Endothelial cell of hepatic sinusoid (primary cell): ENCODE results near the gene RNF14.
"Not testable (repeated sequence)": the region's sequence is repeated elsewhere in the genome, so short reads cannot be mapped to it uniquely, and the experiment has no call there.

Source experiments
- in situ Hi-C: cut with HindIII; loops from 2 replicates; pipeline ENCODE4 v1.10.0; 2017; ENCODE audit warnings: low sequenced_read_pairs

Gene RNF14

GRCh38 chr5:141968914-141969608, at the start of gene RNF14:
Gene RNF14, plus strand, starts transcription at chr5:141969105. Its CDS starts 4,484 bp downstream, at chr5:141973589.
- in situ Hi-C loops: no loop called here

GRCh38 chr5:141919218-141920119, 49.4 kb upstream of the RNF14 start:
- in situ Hi-C loops: no loop called here

- in situ Hi-C loops: no loop called here
Measured at GRCh38 chr5:141920771-141921170, 48.1 kb upstream of the RNF14 start.

GRCh38 chr5:141922827-141923447, 46.0 kb upstream of the RNF14 start:
- in situ Hi-C loops: not testable (repeated sequence)

GRCh38 chr5:141923448-141924313, 45.2 kb upstream of the RNF14 start, which contains the start of gene DELE1:
Gene DELE1, plus strand, starts transcription at chr5:141923871. Its CDS starts 71 bp downstream, at chr5:141923942.
- in situ Hi-C loops: no loop called here

GRCh38 chr5:141926434-141926833, 42.5 kb upstream of the RNF14 start:
- in situ Hi-C loops: no loop called here

- in situ Hi-C loops: no loop called here
Measured at GRCh38 chr5:141928051-141928450, 40.9 kb upstream of the RNF14 start.

GRCh38 chr5:141929398-141930058, 39.4 kb upstream of the RNF14 start:
- in situ Hi-C loops: no loop called here

- in situ Hi-C loops: no loop called here
Measured at GRCh38 chr5:141931694-141932093, 37.2 kb upstream of the RNF14 start.

- in situ Hi-C loops: no loop called here
Measured at GRCh38 chr5:141933151-141933550, 35.8 kb upstream of the RNF14 start.

- in situ Hi-C loops: no loop called here
Measured at GRCh38 chr5:141934099-141934844, 34.6 kb upstream of the RNF14 start.

- in situ Hi-C loops: no loop called here
Measured at GRCh38 chr5:141935538-141935937, 33.4 kb upstream of the RNF14 start.

- in situ Hi-C loops: no loop called here
Measured at GRCh38 chr5:141940695-141941271, 28.1 kb upstream of the RNF14 start.

GRCh38 chr5:141941307-141941706, 27.6 kb upstream of the RNF14 start:
- in situ Hi-C loops: no loop called here

GRCh38 chr5:141941779-141942178, 27.1 kb upstream of the RNF14 start:
- in situ Hi-C loops: no loop called here

GRCh38 chr5:141942185-141942857, 26.6 kb upstream of the RNF14 start:
- in situ Hi-C loops: no loop called here

- in situ Hi-C loops: no loop called here
Measured at GRCh38 chr5:141944076-141944475, 24.8 kb upstream of the RNF14 start.

GRCh38 chr5:141945511-141946051, 23.3 kb upstream of the RNF14 start:
- in situ Hi-C loops: no loop called here
